SH-SY5Y (cell line): ENCODE results near the gene MACROD2.

Source experiments
- GATA2 ChIP-seq: IDR thresholded peaks from 2 replicates; pipeline ENCODE4 v1.6.1; 2011; ENCODE audit warnings: mild to moderate bottlenecking, low read depth, low read length
- GATA3 ChIP-seq: IDR thresholded peaks from 2 replicates; pipeline ENCODE4 v1.6.1; 2011; ENCODE audit warnings: low read depth, mild to moderate bottlenecking, low read length, moderate library complexity

- TF ChIP-seq GATA2: no peak
- TF ChIP-seq GATA3: no peak
Observed at GRCh38 chr20:15795305-15796019, 1800.1 kb downstream of the MACROD2 start.
